GM18951 (cell line): ENCODE data around the gene TRMT61A.
A peak's percentile ranks its signal among the peaks of the same experiment; 100 is the strongest.

ENCODE experiments used
- POLR2A ChIP-seq: IDR thresholded peaks from 4 replicates; pipeline ENCODE4 v1.6.1; 2011; ENCODE audit warnings: mild to moderate bottlenecking; ENCODE audit not compliant: insufficient read length, insufficient read depth; ENCODE audit errors: extremely low read depth
- in situ Hi-C: fragments of 300-500 bp; cut with MboI; formaldehyde crosslinking; loops from one replicate; pipeline ENCODE4 v1.12.0; 2022; ENCODE audit warnings: low sequenced_read_pairs, mixed read lengths, inconsistent platforms; ENCODE audit not compliant: unreplicated experiment

TRMT61A gene

GRCh38 chr14:103560691-103561090, 31.7 kb downstream of the TRMT61A start:
- no peak for TF ChIP-seq POLR2A
- in situ Hi-C loops: no loop called here

GRCh38 chr14:103561381-103562178, 32.6 kb downstream of the TRMT61A start:
- in situ Hi-C loops: no loop called here
- no peak for TF ChIP-seq POLR2A

- in situ Hi-C loops: no loop called here
- TF ChIP-seq POLR2A: no peak
Measured at GRCh38 chr14:103562179-103562428, 33.1 kb downstream of the TRMT61A start.

- in situ Hi-C loops: no loop called here
- peak; percentile 75 for TF ChIP-seq POLR2A
Measured at GRCh38 chr14:103562429-103563225, 33.6 kb downstream of the TRMT61A start, which contains the start of the genes BAG5 and COA8. Gene BAG5 (minus strand): TSS chr14:103562657. CDS start chr14:103561164, 1,493 bp downstream. Gene COA8 (plus strand): TSS chr14:103562960. CDS start chr14:103563002, 42 bp downstream.

GRCh38 chr14:103563226-103563620, 34.2 kb downstream of the TRMT61A start:
- in situ Hi-C loops: no loop called here
- no peak for TF ChIP-seq POLR2A

- no peak for TF ChIP-seq POLR2A
- in situ Hi-C loops: no loop called here
Measured at GRCh38 chr14:103563844-103564505, 35.0 kb downstream of the TRMT61A start.

- in situ Hi-C loops: no loop called here
- no peak for TF ChIP-seq POLR2A
Measured at GRCh38 chr14:103568952-103569351, 40.0 kb downstream of the TRMT61A start.

GRCh38 chr14:103569408-103569807, 40.4 kb downstream of the TRMT61A start:
- in situ Hi-C loops: no loop called here
- TF ChIP-seq POLR2A: no peak

- in situ Hi-C loops: loop anchor here (10.0 kb wide), 1 partner anchor 111 kb away; no protein-coding TSS in a partner anchor
- no peak for TF ChIP-seq POLR2A
Measured at GRCh38 chr14:103574104-103574503, 45.1 kb downstream of the TRMT61A start.

- no peak for TF ChIP-seq POLR2A
- in situ Hi-C loops: loop anchor here (10.0 kb wide), 1 partner anchor 110 kb away; no protein-coding TSS in a partner anchor
Measured at GRCh38 chr14:103574707-103575285, 45.8 kb downstream of the TRMT61A start.

GRCh38 chr14:103576371-103577024, 47.5 kb downstream of the TRMT61A start:
- TF ChIP-seq POLR2A: no peak

GRCh38 chr14:103578401-103579075, 49.5 kb downstream of the TRMT61A start:
- TF ChIP-seq POLR2A: no peak
- in situ Hi-C loops: loop anchor here (10.0 kb wide), 1 partner anchor 106 kb away; no protein-coding TSS in a partner anchor

More at GRCh38 chr14:103576371-103577024, 47.5 kb downstream of the TRMT61A start:
- in situ Hi-C loops: loop anchor here (10.0 kb wide), 1 partner anchor 108 kb away; no protein-coding TSS in a partner anchor

GRCh38 chr14:103581206-103581605, 52.2 kb downstream of the TRMT61A start:
- in situ Hi-C loops: no loop called here
- TF ChIP-seq POLR2A: no peak
